Mesendoderm (in vitro differentiated cells): ENCODE measurements around the gene PRDM16.

Experiments
- DNase-seq: peaks from one replicate; pipeline ENCODE4 v3.0.0; 2013
- H2AK5ac ChIP-seq: 2 replicates; pipeline ENCODE4 v1.6.1; 2013; ENCODE audit warnings: low read length, inconsistent platforms
- H2BK120ac ChIP-seq: 2 replicates; pipeline ENCODE4 v1.6.1; 2013; ENCODE audit warnings: low read depth, mild to moderate bottlenecking, low read length, moderate library complexity, mixed read lengths
- H2BK15ac ChIP-seq: replicated peaks from 2 replicates; pipeline ENCODE4 v1.6.1; 2013; ENCODE audit warnings: low read depth, mild to moderate bottlenecking, moderate library complexity
- H2BK5ac ChIP-seq: 2 replicates; pipeline ENCODE4 v1.6.1; 2013; ENCODE audit warnings: low read length, inconsistent platforms
- H3K18ac ChIP-seq: 2 replicates; pipeline ENCODE4 v1.6.1; 2013; ENCODE audit warnings: mild to moderate bottlenecking, low read length, mixed read lengths
- H3K23ac ChIP-seq: one replicate; pipeline ENCODE4 v1.6.1; 2013; ENCODE audit warnings: low read length
- H3K27ac ChIP-seq: 2 replicates; pipeline ENCODE4 v1.5.1; 2013; ENCODE audit warnings: low read depth, mild to moderate bottlenecking, inconsistent platforms, low read length, moderate library complexity
- H3K27me3 ChIP-seq: 2 replicates; pipeline ENCODE4 v1.6.1; 2013; ENCODE audit warnings: low read length, control low read depth, mild to moderate bottlenecking, inconsistent platforms; ENCODE audit not compliant: insufficient read depth, poor library complexity
- H3K36me3 ChIP-seq: 2 replicates; pipeline ENCODE4 v1.6.1; 2013; ENCODE audit warnings: low read length, inconsistent platforms; ENCODE audit not compliant: control insufficient read depth, insufficient read depth
- H3K4ac ChIP-seq: one replicate; pipeline ENCODE4 v1.6.1; 2013; ENCODE audit warnings: low read depth, mild to moderate bottlenecking, low read length, moderate library complexity
- H3K4me1 ChIP-seq: 2 replicates; pipeline ENCODE4 v1.6.1; 2013; ENCODE audit warnings: low read depth, low read length, inconsistent platforms; ENCODE audit not compliant: control insufficient read depth
- H3K4me2 ChIP-seq: 2 replicates; pipeline ENCODE4 v1.6.1; 2013; ENCODE audit warnings: low read length
- H3K4me3 ChIP-seq: 2 replicates; pipeline ENCODE4 v1.5.1; 2013; ENCODE audit warnings: mild to moderate bottlenecking, low read length
- H3K56ac ChIP-seq: one replicate; pipeline ENCODE4 v1.6.1; 2013; ENCODE audit warnings: low read length
- H3K79me1 ChIP-seq: 2 replicates; pipeline ENCODE4 v1.6.1; 2013; ENCODE audit warnings: low read length, inconsistent platforms
- H3K79me2 ChIP-seq: 2 replicates; pipeline ENCODE4 v1.6.1; 2013; ENCODE audit warnings: mild to moderate bottlenecking, low read length; ENCODE audit not compliant: control insufficient read depth, insufficient read depth
- H3K9ac ChIP-seq: 2 replicates; pipeline ENCODE4 v1.6.1; 2013; ENCODE audit warnings: low read length, inconsistent platforms
- H4K5ac ChIP-seq: one replicate; pipeline ENCODE4 v1.6.1; 2013; ENCODE audit warnings: low read length
- H4K8ac ChIP-seq: one replicate; pipeline ENCODE4 v1.6.1; 2013; ENCODE audit warnings: low read depth, mild to moderate bottlenecking, control low read depth, low read length, moderate library complexity
- WGBS: extraction: QIAGEN DNeasy Blood & Tissue Kit; methylation state at CpG from one replicate; pipeline ENCODE4 v1.1.7; 2013; ENCODE audit warnings: low lambda C conversion rate, missing lambda C conversion rate; ENCODE audit not compliant: insufficient coverage; ENCODE audit errors: extremely low coverage; 5-methylcytosine and 5-hydroxymethylcytosine counted together

Gene PRDM16

GRCh38 chr1:3171761-3172160, 102.8 kb downstream of the PRDM16 start:
- no peak overlapping the region for H3K9ac ChIP-seq
- H3K4me1 ChIP-seq = no peaks in the 10 kb centered on the region
- H2BK5ac ChIP-seq = no peak overlapping the region
- no peak overlapping the region for H3K4me2 ChIP-seq
- no peak overlapping the region for H2BK120ac ChIP-seq
- H2AK5ac ChIP-seq = no peak overlapping the region
- H4K8ac ChIP-seq = no peak overlapping the region
- no peak overlapping the region for H2BK15ac ChIP-seq
- no peak overlapping the region for H3K4me3 ChIP-seq
- WGBS = no CpG with 5 or more reads among the region's 19 CpGs
- no peak overlapping the region for H3K4ac ChIP-seq
- H3K36me3 ChIP-seq = no peaks in the 10 kb centered on the region
- H3K27ac ChIP-seq = no peak overlapping the region
- no peak overlapping the region for H3K56ac ChIP-seq
- H3K27me3 ChIP-seq = no peaks in the 10 kb centered on the region
- no peak for DNase-seq
- no peak overlapping the region for H3K18ac ChIP-seq
- H4K5ac ChIP-seq = no peak overlapping the region
- H3K23ac ChIP-seq = no peak overlapping the region
- H3K79me1 ChIP-seq = no peaks in the 10 kb centered on the region
- no peaks in the 10 kb centered on the region for H3K79me2 ChIP-seq

GRCh38 chr1:3172431-3173380, 103.7 kb downstream of the PRDM16 start:
- no peak overlapping the region for H3K4me3 ChIP-seq
- no peak overlapping the region for H3K18ac ChIP-seq
- no peaks in the 10 kb centered on the region for H3K27me3 ChIP-seq
- H4K5ac ChIP-seq = no peak overlapping the region
- DNase-seq = no peak
- H3K79me1 ChIP-seq = no peaks in the 10 kb centered on the region
- H2AK5ac ChIP-seq = no peak overlapping the region
- WGBS = no CpG with 5 or more reads among the region's 34 CpGs
- H4K8ac ChIP-seq = no peak overlapping the region
- no peak overlapping the region for H2BK120ac ChIP-seq
- H2BK5ac ChIP-seq = no peak overlapping the region
- H3K36me3 ChIP-seq = no peaks in the 10 kb centered on the region
- H3K4me2 ChIP-seq = no peak overlapping the region
- H3K9ac ChIP-seq = no peak overlapping the region
- H2BK15ac ChIP-seq = no peak overlapping the region
- H3K4me1 ChIP-seq = no peaks in the 10 kb centered on the region
- no peak overlapping the region for H3K4ac ChIP-seq
- H3K56ac ChIP-seq = no peak overlapping the region
- no peaks in the 10 kb centered on the region for H3K79me2 ChIP-seq
- no peak overlapping the region for H3K23ac ChIP-seq
- no peak overlapping the region for H3K27ac ChIP-seq

GRCh38 chr1:3173381-3173980, 104.5 kb downstream of the PRDM16 start:
- Histone ChIP-seq H3K27ac (no peak overlapping the region), H4K8ac (no peak overlapping the region), H3K4me1 (no peaks in the 10 kb centered on the region), H2AK5ac (no peak overlapping the region), H2BK15ac (no peak overlapping the region), H3K9ac (no peak overlapping the region), H3K79me2 (no peaks in the 10 kb centered on the region), H3K4me2 (no peak overlapping the region), H4K5ac (no peak overlapping the region), H2BK5ac (no peak overlapping the region), H3K56ac (no peak overlapping the region), H3K4ac (no peak overlapping the region), H3K36me3 (no peaks in the 10 kb centered on the region), H3K23ac (no peak overlapping the region), H3K4me3 (no peak overlapping the region), H3K79me1 (no peaks in the 10 kb centered on the region), H2BK120ac (no peak overlapping the region), H3K27me3 (no peaks in the 10 kb centered on the region), H3K18ac (no peak overlapping the region)
- no peak for DNase-seq
- WGBS = no CpG with 5 or more reads among the region's 30 CpGs

GRCh38 chr1:3174487-3175247, 105.7 kb downstream of the PRDM16 start:
- Histone ChIP-seq H2BK120ac (no peak overlapping the region), H3K4me2 (no peak overlapping the region), H3K79me2 (no peaks in the 10 kb centered on the region), H3K23ac (no peak overlapping the region), H3K56ac (no peak overlapping the region), H3K79me1 (no peaks in the 10 kb centered on the region), H3K27ac (no peak overlapping the region), H4K5ac (no peak overlapping the region), H3K18ac (no peak overlapping the region), H3K36me3 (no peaks in the 10 kb centered on the region), H4K8ac (no peak overlapping the region), H3K27me3 (no peaks in the 10 kb centered on the region), H3K4me1 (no peaks in the 10 kb centered on the region), H2BK5ac (no peak overlapping the region), H3K9ac (no peak overlapping the region), H3K4ac (no peak overlapping the region), H2BK15ac (no peak overlapping the region), H2AK5ac (no peak overlapping the region), H3K4me3 (no peak overlapping the region)
- no CpG with 5 or more reads among the region's 22 CpGs for WGBS
- no peak for DNase-seq

GRCh38 chr1:3175486-3175885, 106.5 kb downstream of the PRDM16 start:
- no peak overlapping the region for H3K4me2 ChIP-seq
- no peak overlapping the region for H4K8ac ChIP-seq
- no peak overlapping the region for H4K5ac ChIP-seq
- no peak overlapping the region for H3K9ac ChIP-seq
- no peak overlapping the region for H3K18ac ChIP-seq
- no peak overlapping the region for H2BK5ac ChIP-seq
- no peaks in the 10 kb centered on the region for H3K27me3 ChIP-seq
- no peak overlapping the region for H3K23ac ChIP-seq
- H3K56ac ChIP-seq = no peak overlapping the region
- no peak for DNase-seq
- H3K79me1 ChIP-seq = no peaks in the 10 kb centered on the region
- no peaks in the 10 kb centered on the region for H3K79me2 ChIP-seq
- H2BK120ac ChIP-seq = no peak overlapping the region
- H3K4me1 ChIP-seq = no peaks in the 10 kb centered on the region
- WGBS = no CpG with 5 or more reads among the region's 8 CpGs
- no peak overlapping the region for H2BK15ac ChIP-seq
- H2AK5ac ChIP-seq = no peak overlapping the region
- no peaks in the 10 kb centered on the region for H3K36me3 ChIP-seq
- H3K27ac ChIP-seq = no peak overlapping the region
- H3K4me3 ChIP-seq = no peak overlapping the region
- no peak overlapping the region for H3K4ac ChIP-seq
